GM12874 (cell line): Measurements from ENCODE around the gene CCDC38.

Experiments used
- CTCF ChIP-seq: IDR thresholded peaks from 2 replicates; pipeline ENCODE4 v1.5.1; 2011; ENCODE audit warnings: low read depth, mild to moderate bottlenecking, control low read depth, low read length, moderate library complexity; ENCODE audit not compliant: insufficient read depth

Gene CCDC38

GRCh38 chr12:95980437-95980836 is 38.0 kb upstream of the CCDC38 start:
- TF ChIP-seq CTCF: no peak

GRCh38 chr12:95978774-95979173 is 36.4 kb upstream of the CCDC38 start:
- TF ChIP-seq CTCF: no peak

- TF ChIP-seq CTCF: no peak
These were observed 35.9 kb upstream of the CCDC38 start for GRCh38 chr12:95978351-95978750.

- no peak for TF ChIP-seq CTCF
These were observed 35.4 kb upstream of the CCDC38 start for GRCh38 chr12:95977764-95978305.

- TF ChIP-seq CTCF: no peak
These were observed 34.0 kb upstream of the CCDC38 start for GRCh38 chr12:95976416-95976832.

GRCh38 chr12:95975491-95975890 is 33.1 kb upstream of the CCDC38 start:
- TF ChIP-seq CTCF: no peak

- no peak for TF ChIP-seq CTCF
These were observed 31.9 kb upstream of the CCDC38 start for GRCh38 chr12:95974358-95974757.
